Skeletal muscle tissue (tissue), 4 donors: ENCODE results near the gene NNAT. TPM values are rescaled to one million over a fixed set of nuclear protein-coding genes. Genes with fewer than 3 reads are reported as not detected.

ENCODE experiments used
- H3K27ac ChIP-seq: one replicate; pipeline ENCODE4 v1.7.0; 2013; ENCODE audit warnings: mild to moderate bottlenecking, low read depth, low read length, inconsistent platforms
- H3K27me3 ChIP-seq, 3 donors: one replicate each; pipeline ENCODE4 v1.7.0; 2013; ENCODE audit warnings: low read length in 3 of 3; ENCODE audit not compliant: control insufficient read depth in 3 of 3, insufficient read depth in 3 of 3
- H3K36me3 ChIP-seq, 3 donors: one replicate each; pipeline ENCODE4 v1.7.0; 2013; ENCODE audit warnings: low read length in 3 of 3; ENCODE audit not compliant: control insufficient read depth in 3 of 3, insufficient read depth in 3 of 3
- H3K4me1 ChIP-seq, 3 donors: one replicate each; pipeline ENCODE4 v1.7.0; 2013; ENCODE audit warnings: low read length in 3 of 3, mild to moderate bottlenecking in 3 of 3; ENCODE audit not compliant: control insufficient read depth in 3 of 3, insufficient read depth in 3 of 3
- H3K4me3 ChIP-seq, 3 donors: one replicate each; pipeline ENCODE4 v1.7.0; 2013; ENCODE audit warnings: low read length in 3 of 3
- H3K9ac ChIP-seq, 3 donors: one replicate each; pipeline ENCODE4 v1.7.0; 2013; ENCODE audit warnings: low read length in 3 of 3, mild to moderate bottlenecking in 3 of 3, moderate library complexity in 2 of 3, low read depth in 1 of 3
- H3K9me3 ChIP-seq, 3 donors: one replicate each; pipeline ENCODE4 v1.7.0; 2013; ENCODE audit warnings: low read length in 3 of 3; ENCODE audit not compliant: control insufficient read depth in 3 of 3
- total RNA-seq: library from RNA; depleted of rRNA; stranded (reverse); fragments of >200 nt; gene quantifications from one replicate; pipeline ENCODE4 v1.2.3, GENCODE V29; 2014
- donor health status: Osteomylitis.

The NNAT gene
- total RNA-seq, 1 donor from 2014 or later, result 133 TPM

GRCh38 chr20:37564388-37565133 lies 43.5 kb downstream of the NNAT start:
- H3K9ac ChIP-seq, result no peak overlapping the region
- no peaks in the 10 kb centered on the region for H3K9me3 ChIP-seq
- peaks cover 0 to 25% (median 10%) of the 10 kb centered on the region in 3 donors for H3K4me1 ChIP-seq
- peaks cover 10 to 30% (median 18%) of the 10 kb centered on the region in 3 donors for H3K27me3 ChIP-seq
- no peaks in the 10 kb centered on the region for H3K36me3 ChIP-seq
- H3K4me3 ChIP-seq, result no peak overlapping the region
- no peak overlapping the region for H3K27ac ChIP-seq

GRCh38 chr20:37565134-37565811 lies 44.2 kb downstream of the NNAT start:
- Histone ChIP-seq H3K9me3 (no peaks in the 10 kb centered on the region), H3K9ac (no peak overlapping the region), H3K4me3 (no peak overlapping the region), H3K4me1 (peaks cover 0 to 25% (median 10%) of the 10 kb centered on the region in 3 donors), H3K27ac (no peak overlapping the region), H3K27me3 (peaks cover 11 to 30% (median 20%) of the 10 kb centered on the region in 3 donors), H3K36me3 (no peaks in the 10 kb centered on the region)

GRCh38 chr20:37566590-37567330 lies 45.7 kb downstream of the NNAT start:
- Histone ChIP-seq H3K9me3 (no peaks in the 10 kb centered on the region), H3K27ac (no peak overlapping the region), H3K27me3 (peaks cover 11 to 30% (median 20%) of the 10 kb centered on the region in 3 donors), H3K4me1 (peaks cover 0 to 25% (median 10%) of the 10 kb centered on the region in 3 donors), H3K36me3 (no peaks in the 10 kb centered on the region), H3K9ac (no peak overlapping the region), H3K4me3 (no peak overlapping the region)

GRCh38 chr20:37567331-37567665 lies 46.2 kb downstream of the NNAT start:
- H3K9me3 ChIP-seq, result no peaks in the 10 kb centered on the region
- H3K4me3 ChIP-seq, result no peak overlapping the region
- H3K27ac ChIP-seq, result no peak overlapping the region
- peaks cover 11 to 30% (median 20%) of the 10 kb centered on the region in 3 donors for H3K27me3 ChIP-seq
- H3K4me1 ChIP-seq, result peaks cover 0 to 25% (median 10%) of the 10 kb centered on the region in 3 donors
- H3K36me3 ChIP-seq, result no peaks in the 10 kb centered on the region
- H3K9ac ChIP-seq, result no peak overlapping the region

GRCh38 chr20:37567671-37568588 lies 46.9 kb downstream of the NNAT start:
- Histone ChIP-seq H3K9ac (no peak overlapping the region), H3K27ac (no peak overlapping the region), H3K9me3 (no peaks in the 10 kb centered on the region), H3K4me1 (peaks cover 0 to 25% (median 10%) of the 10 kb centered on the region in 3 donors), H3K27me3 (peaks cover 11 to 33% (median 20%) of the 10 kb centered on the region in 3 donors), H3K4me3 (no peak overlapping the region), H3K36me3 (no peaks in the 10 kb centered on the region)

- Histone ChIP-seq H3K9ac (no peak overlapping the region), H3K27me3 (peaks cover 3 to 20% (median 12%) of the 10 kb centered on the region in 3 donors), H3K4me1 (peaks cover 0 to 13% (median 3%) of the 10 kb centered on the region in 3 donors), H3K9me3 (no peaks in the 10 kb centered on the region), H3K27ac (no peak overlapping the region), H3K4me3 (no peak overlapping the region), H3K36me3 (no peaks in the 10 kb centered on the region)
These were observed 49.4 kb downstream of the NNAT start for GRCh38 chr20:37570419-37570818.

GRCh38 chr20:37571033-37571432 lies 50.0 kb downstream of the NNAT start:
- no peak overlapping the region for H3K4me3 ChIP-seq
- H3K9ac ChIP-seq, result no peak overlapping the region
- H3K36me3 ChIP-seq, result no peaks in the 10 kb centered on the region
- H3K4me1 ChIP-seq, result peaks cover 0 to 11% (median 2%) of the 10 kb centered on the region in 3 donors
- no peaks in the 10 kb centered on the region for H3K9me3 ChIP-seq
- H3K27ac ChIP-seq, result no peak overlapping the region
- peaks cover 3 to 20% (median 10%) of the 10 kb centered on the region in 3 donors for H3K27me3 ChIP-seq
